GM13977 (cell line): ENCODE measurements around the gene RASGRF2.

Experiments used
- DNase-seq: peaks from one replicate; pipeline ENCODE4 v3.0.0; 2012; ENCODE audit warnings: low spot score
- in situ Hi-C: fragments of 300-500 bp; cut with MboI; formaldehyde crosslinking; loops from one replicate; pipeline ENCODE4 v1.12.0; 2022; ENCODE audit warnings: low sequenced_read_pairs, low pct_unique_long_range_greater_than_20kb, mixed read lengths, inconsistent platforms; ENCODE audit not compliant: unreplicated experiment
- TF ChIP-seq, protein P1 (sequence below): IDR thresholded peaks from 2 replicates; pipeline ENCODE4 v1.5.1; 2012; ENCODE audit warnings: mild to moderate bottlenecking, control low read depth; ENCODE audit not compliant: insufficient read depth; ENCODE audit errors: extremely low read depth, missing control alignments

Gene RASGRF2

DNA sequence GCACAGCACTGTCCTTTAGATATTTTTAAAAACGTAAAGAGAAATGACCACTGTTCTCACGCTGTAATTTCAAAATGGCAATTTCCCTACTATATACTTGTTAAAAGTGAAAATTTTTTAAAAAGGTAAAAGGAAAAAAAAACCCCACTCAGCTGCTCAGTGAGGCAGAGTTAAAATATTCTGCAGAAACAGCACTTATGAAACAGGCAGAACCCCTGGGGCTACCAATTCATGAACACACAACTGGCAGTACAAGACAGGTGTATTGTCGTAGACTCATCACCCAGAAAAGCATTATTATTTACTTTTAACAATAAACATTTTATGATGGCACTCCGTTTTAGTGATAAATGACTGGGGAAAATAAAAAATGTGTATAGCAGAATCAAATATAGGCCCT is 1.5 kb upstream of the RASGRF2 start:
- in situ Hi-C loops, result no loop called here
- TF ChIP-seq, protein P1, sequence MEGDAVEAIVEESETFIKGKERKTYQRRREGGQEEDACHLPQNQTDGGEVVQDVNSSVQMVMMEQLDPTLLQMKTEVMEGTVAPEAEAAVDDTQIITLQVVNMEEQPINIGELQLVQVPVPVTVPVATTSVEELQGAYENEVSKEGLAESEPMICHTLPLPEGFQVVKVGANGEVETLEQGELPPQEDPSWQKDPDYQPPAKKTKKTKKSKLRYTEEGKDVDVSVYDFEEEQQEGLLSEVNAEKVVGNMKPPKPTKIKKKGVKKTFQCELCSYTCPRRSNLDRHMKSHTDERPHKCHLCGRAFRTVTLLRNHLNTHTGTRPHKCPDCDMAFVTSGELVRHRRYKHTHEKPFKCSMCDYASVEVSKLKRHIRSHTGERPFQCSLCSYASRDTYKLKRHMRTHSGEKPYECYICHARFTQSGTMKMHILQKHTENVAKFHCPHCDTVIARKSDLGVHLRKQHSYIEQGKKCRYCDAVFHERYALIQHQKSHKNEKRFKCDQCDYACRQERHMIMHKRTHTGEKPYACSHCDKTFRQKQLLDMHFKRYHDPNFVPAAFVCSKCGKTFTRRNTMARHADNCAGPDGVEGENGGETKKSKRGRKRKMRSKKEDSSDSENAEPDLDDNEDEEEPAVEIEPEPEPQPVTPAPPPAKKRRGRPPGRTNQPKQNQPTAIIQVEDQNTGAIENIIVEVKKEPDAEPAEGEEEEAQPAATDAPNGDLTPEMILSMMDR, result no peak
- no peak for DNase-seq

DNA sequence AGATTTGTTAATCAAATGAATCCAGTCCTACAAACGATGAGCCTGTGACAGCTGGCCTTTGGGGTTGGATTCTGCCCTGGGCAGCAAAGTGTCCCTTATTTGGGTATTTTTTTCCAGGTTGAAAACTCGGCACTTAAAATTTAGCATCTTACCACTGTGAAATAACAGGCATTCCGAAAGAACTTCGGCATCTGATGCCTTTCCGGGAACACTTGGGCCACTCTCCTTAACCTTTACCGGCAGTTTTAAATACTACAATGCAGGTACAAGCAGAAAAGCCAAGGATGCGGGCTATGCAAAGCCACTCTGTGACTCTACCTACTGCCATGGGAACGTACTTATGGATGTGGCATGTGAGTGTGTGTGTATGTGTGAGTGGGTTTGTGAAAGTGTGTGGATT is 1.0 kb upstream of the RASGRF2 start:
- no peak for DNase-seq
- in situ Hi-C loops, result no loop called here
- TF ChIP-seq, protein P1, result no peak

DNA sequence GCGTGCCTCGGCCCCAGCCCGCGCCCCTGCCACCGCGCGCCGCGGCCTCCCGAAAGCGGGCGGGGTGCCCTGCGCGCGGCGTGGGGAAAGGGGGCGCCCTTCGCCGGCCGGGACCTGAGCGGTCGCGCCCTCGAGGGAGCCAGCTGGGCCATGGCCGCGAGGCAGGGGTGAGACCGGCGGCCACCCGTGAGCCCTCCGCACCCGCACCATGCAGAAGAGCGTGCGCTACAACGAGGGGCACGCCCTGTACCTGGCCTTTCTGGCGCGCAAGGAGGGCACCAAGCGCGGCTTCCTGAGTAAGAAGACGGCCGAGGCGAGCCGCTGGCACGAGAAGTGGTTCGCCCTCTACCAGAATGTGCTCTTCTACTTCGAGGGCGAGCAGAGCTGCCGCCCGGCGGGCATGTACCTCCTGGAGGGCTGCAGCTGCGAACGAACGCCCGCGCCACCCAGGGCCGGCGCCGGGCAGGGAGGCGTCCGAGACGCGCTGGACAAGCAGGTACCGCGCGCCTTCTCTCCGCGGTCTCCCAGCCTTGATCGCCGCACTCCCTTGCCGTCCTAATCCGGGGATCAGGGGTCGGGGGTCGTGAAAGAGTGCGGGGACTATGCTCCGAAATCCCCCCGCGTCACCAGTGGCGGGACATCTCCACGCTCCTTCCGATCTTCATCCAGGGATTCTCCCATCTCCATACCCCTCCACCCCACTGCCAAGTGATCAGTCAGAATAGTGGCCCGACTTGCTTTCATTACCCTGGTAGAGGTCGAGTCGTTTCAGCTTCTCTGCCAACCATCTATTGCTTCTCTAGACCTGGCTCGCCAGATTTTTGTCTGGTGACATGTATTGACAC is 590 bp downstream of the RASGRF2 start:
- DNase-seq, result peak; percentile 38
- in situ Hi-C loops, result no loop called here
- TF ChIP-seq, protein P1, result no peak

DNA sequence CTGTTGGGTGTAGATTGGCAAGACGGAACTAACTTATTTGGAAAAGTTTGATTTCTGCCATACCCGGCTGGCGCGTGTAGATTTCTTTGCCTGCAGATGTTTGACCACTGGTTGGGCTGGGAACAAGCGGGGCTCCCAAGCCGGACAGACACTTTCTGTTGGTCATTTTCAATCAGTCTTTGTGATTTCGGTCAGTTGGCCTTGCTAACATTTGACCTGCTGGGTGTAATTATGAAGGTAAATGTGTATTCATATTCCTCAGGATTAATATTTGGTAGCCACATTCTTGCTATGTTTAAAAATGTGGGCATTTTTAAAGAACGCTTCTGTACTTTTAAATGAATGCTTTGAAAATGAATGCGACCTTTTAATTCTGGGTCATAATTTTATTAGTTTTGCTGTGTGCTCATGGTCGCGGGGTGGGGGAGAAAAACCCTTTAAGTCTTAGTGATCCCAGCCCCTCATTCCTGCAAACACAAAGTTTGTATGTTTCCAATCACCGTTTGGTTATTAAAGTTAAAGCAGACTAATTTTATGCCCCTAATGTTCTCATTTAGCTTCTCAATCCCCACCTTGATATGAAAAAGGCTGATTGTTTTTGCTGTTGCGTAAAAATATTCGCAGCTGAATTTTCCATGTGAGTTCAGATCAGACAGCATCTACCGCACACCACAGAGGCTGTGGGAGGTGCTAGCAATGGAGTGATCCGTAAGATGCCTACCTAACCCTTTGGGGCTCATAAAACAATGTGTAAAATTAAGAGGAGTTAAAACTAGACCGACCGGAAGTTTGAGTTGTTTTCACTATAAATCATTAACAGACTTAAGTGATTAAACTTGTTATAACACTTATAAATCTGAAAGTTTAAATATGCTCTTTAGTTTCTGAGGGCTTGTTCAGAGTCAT is 1.5 kb downstream of the RASGRF2 start:
- in situ Hi-C loops, result no loop called here
- TF ChIP-seq, protein P1, result no peak
- no peak for DNase-seq

DNA sequence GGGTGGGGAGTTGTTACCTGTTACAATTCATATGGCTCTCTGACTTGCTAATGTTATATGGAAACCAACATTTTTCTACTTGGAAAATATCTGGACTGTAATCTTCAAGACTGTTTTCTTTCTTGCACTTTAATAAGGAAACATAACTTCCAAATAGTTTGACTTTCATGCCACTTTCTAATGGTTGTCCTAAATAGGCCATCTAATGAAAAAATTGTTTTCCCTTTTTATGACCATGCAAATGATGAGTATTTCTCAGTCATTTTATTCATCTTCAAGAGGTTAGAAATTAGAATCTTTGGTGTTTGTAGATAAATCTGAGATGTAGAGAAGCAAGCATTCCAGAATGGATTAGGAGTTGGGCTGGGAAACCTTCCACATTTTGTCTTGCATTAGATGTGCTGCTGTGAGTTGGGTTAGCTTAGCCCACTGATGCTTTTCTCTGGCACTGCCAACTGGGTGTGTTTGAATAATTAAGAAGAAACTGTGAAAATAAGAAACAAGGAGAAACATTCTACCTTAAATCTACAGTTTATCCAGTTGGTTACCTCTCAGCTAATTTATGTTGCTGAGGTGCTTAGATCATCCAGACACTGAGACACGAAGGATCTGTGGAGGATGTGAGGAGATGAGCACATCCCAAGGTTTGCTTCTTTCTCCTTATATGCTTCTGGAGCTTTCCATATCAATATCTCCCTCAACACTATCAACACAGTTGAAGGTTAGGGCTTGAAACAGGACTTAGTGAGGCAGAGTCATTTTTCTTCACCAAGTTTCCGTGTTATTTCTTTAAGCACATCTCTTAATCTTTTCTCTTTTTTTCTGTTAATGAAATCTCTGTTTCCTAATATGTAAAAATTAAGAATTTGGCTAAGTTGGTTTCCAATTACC is 2.7 kb downstream of the RASGRF2 start:
- TF ChIP-seq, protein P1, result no peak
- in situ Hi-C loops, result no loop called here
- DNase-seq, result no peak

DNA sequence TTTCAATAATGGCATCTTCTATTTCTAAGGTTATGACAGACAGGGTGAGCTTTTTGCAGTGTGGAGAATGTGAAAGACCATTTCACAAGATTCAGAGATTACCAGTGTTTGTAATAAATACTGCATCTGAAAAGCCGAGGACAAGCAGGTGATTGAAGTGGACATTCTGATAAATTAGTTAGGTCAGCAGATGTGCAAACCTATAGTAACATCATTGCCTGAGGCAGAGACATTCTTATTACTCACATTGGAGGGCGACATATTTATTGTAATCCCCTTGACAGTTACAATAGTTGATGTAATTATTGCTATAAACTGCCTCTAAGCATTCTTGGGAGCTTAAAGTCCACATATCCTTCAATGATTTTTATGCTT is 3.3 kb downstream of the RASGRF2 start:
- in situ Hi-C loops, result no loop called here
- TF ChIP-seq, protein P1, result no peak
- DNase-seq, result no peak
